HG03039 (cell line): ENCODE results near the gene EPHB6.

Experiments used
- ATAC-seq: cut with Tn5 transposase; IDR thresholded peaks from one replicate; pipeline ENCODE4 v1.9.1; 2021; ENCODE audit warnings: mild to moderate bottlenecking, moderate library complexity; ENCODE audit not compliant: unreplicated experiment

The EPHB6 gene

GRCh38 chr7:142918901-142919300, 64.0 kb downstream of the EPHB6 start:
- no peak for ATAC-seq

- no peak for ATAC-seq
Observed at GRCh38 chr7:142919656-142920055, 64.8 kb downstream of the EPHB6 start.
